ENCODE results near the gene GNAT1.

- TF ChIP-seq CTCF (IDR thresholded peaks at IDR 0.05): no peak
- TF ChIP-seq POLR2A (IDR thresholded peaks at IDR 0.05): no peak
- no peak for TF ChIP-seq EP300 (IDR thresholded peaks at IDR 0.05)
Measured at GRCh38 chr3:50207359-50208042, 16.1 kb downstream of the GNAT1 start.

All from upper lobe of left lung (tissue), 4 donors.